Body of pancreas (tissue), 4 donors: ENCODE results near the gene ANKS1A.

ENCODE experiments used
- POLR2A ChIP-seq, 3 donors: fragments of 450-650 bp; IDR thresholded peaks; one replicate each; pipeline ENCODE4 v1.6.1; 2016; ENCODE audit warnings: antibody characterized with exemption in 3 of 3, mild to moderate bottlenecking in 2 of 3
- TF ChIP-seq, protein P1 (sequence below), 7 experiments: fragments of 450-650 bp in 4 of 7; fragments of 200-600 bp in 3 of 7; sonication (generic) in 3 of 7; IDR thresholded peaks; one replicate each; pipeline ENCODE4 v1.5.1; 2016 to 2019; ENCODE audit warnings: antibody characterized with exemption in 7 of 7

DNA sequence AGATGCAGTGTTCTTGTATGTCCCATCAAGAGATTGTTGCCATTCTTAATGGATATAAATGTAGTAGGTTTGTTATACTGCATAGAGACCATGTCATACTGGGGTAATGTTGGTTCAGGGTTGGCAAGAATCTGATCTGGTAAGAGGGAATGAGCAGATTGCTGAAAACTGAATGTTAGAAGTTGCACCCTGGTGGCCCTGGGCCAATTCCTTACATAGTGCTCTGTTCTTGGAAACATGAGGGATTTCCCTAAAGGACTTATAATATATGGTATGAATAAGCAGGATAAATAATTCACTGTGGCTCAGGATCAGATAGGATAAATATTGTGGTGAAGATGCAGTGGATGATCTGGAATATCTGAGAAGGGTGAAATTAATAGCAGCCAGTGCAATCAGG is 70.2 kb downstream of the ANKS1A start:
- TF ChIP-seq, protein P1, sequence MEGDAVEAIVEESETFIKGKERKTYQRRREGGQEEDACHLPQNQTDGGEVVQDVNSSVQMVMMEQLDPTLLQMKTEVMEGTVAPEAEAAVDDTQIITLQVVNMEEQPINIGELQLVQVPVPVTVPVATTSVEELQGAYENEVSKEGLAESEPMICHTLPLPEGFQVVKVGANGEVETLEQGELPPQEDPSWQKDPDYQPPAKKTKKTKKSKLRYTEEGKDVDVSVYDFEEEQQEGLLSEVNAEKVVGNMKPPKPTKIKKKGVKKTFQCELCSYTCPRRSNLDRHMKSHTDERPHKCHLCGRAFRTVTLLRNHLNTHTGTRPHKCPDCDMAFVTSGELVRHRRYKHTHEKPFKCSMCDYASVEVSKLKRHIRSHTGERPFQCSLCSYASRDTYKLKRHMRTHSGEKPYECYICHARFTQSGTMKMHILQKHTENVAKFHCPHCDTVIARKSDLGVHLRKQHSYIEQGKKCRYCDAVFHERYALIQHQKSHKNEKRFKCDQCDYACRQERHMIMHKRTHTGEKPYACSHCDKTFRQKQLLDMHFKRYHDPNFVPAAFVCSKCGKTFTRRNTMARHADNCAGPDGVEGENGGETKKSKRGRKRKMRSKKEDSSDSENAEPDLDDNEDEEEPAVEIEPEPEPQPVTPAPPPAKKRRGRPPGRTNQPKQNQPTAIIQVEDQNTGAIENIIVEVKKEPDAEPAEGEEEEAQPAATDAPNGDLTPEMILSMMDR (IDR thresholded peaks at IDR 0.05) = no peak
- TF ChIP-seq POLR2A (IDR thresholded peaks at IDR 0.05) = no peak
